ENCODE results near the gene PSTPIP1. TPM values are rescaled to one million over a fixed set of nuclear protein-coding genes. Genes with fewer than 3 reads are reported as not detected.

PSTPIP1 gene
- total RNA-seq, 1 experiment from 2014 or later, result 1.2 TPM

DNA sequence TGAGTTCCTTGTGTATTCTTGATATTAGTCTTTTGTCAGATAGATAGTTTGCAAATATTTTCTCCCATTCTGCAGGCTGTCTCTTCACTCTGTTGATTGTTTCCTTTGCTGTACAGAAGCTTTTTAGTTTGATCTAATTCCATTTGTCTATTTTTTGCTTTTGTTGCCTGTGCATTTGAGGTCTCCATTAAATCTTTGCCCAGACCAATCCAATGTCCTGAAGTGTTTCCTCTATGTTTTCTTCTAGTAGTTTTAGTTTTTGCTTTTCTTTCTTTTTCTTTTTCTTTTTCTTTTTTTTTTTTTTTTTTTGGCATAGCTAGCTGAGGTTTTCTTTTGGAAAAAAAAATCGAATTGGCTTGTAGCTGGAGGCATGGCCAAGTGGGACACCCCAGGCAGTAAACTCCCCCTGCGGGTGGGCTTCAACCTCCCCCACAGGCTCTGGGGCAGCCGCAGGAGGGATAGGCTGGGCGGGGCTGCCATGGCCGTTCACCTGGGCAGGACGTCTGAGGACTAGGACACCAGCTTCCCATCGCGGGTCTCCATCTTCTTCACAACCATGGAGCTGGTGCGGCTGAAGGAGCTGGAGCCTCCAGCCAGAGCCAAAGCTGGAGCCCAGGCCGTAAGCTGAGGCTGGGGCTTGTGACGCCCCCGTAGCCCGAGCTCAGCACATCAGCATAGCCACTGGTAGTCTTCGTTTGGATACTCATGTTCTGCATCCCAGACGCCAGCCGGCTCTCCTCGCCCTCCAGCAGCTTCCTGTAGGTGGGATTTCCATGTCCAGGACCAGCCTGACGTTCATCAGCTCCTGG, 16.2 kb upstream of the PSTPIP1 start:
- no peaks in the 10 kb centered on the region for H3K9me3 Mint-ChIP-seq (ENCODE audit: unreplicated experiment)
- CTCF ChIA-PET, result no interaction called here
- no peaks in the 10 kb centered on the region for H3K27me3 Mint-ChIP-seq (ENCODE audit: insufficient read depth, unreplicated experiment)
- no peak overlapping the region for H3K4me3 Mint-ChIP-seq (ENCODE audit: unreplicated experiment)
- TF ChIP-seq, protein P1, sequence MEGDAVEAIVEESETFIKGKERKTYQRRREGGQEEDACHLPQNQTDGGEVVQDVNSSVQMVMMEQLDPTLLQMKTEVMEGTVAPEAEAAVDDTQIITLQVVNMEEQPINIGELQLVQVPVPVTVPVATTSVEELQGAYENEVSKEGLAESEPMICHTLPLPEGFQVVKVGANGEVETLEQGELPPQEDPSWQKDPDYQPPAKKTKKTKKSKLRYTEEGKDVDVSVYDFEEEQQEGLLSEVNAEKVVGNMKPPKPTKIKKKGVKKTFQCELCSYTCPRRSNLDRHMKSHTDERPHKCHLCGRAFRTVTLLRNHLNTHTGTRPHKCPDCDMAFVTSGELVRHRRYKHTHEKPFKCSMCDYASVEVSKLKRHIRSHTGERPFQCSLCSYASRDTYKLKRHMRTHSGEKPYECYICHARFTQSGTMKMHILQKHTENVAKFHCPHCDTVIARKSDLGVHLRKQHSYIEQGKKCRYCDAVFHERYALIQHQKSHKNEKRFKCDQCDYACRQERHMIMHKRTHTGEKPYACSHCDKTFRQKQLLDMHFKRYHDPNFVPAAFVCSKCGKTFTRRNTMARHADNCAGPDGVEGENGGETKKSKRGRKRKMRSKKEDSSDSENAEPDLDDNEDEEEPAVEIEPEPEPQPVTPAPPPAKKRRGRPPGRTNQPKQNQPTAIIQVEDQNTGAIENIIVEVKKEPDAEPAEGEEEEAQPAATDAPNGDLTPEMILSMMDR (IDR thresholded peaks at IDR 0.05; ENCODE audit: unreplicated experiment), result no peak
- DNase-seq (ENCODE audit: unreplicated experiment), result no peak
- intact Hi-C loops (cut with micrococcal nuclease), result no loop called here
- no peak overlapping the region for H3K27ac Mint-ChIP-seq (ENCODE audit: low read depth, unreplicated experiment)
- POLR2A ChIA-PET, result no interaction called here
- H3K4me1 Mint-ChIP-seq (ENCODE audit: insufficient read depth, unreplicated experiment), result no peaks in the 10 kb centered on the region
- no peaks in the 10 kb centered on the region for H3K36me3 Mint-ChIP-seq (ENCODE audit: insufficient read depth, unreplicated experiment)
- BruUV-seq (replicated peaks), result no TSS peak

DNA sequence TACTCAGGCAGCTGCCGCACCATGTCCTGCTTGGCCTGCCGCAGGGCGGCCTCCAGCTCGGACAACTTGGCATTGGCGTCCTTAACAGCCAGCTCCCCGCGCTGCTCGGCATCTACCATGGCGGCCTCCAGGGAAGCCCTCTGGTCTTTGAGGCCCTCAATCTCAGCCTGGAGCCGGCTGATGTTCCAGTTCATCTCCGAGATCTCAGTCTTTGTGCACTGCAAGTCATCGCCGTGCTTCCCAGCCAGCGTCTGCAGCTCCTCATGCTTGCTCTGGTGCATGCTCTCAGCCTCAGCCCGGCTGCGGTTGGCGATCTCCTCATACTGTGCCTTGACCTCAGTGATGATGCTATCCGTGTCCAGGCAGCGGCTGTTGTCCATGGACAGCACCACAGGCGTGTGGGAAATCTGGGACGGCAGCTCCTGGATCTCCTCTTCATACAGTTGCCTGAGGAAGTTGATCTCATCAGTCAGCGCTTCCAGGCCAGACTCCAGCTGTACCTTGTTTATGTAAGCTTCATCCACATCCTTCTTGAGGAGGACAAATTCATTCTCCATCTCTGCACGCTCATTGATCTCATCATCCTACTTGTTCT, 15.5 kb upstream of the PSTPIP1 start:
- TF ChIP-seq, protein P1 (IDR thresholded peaks at IDR 0.05; ENCODE audit: unreplicated experiment), result no peak
- no peak for DNase-seq (ENCODE audit: unreplicated experiment)
- Mint-ChIP-seq H3K27ac (ENCODE audit: low read depth, unreplicated experiment) (no peak overlapping the region), H3K4me1 (ENCODE audit: insufficient read depth, unreplicated experiment) (no peaks in the 10 kb centered on the region), H3K4me3 (ENCODE audit: unreplicated experiment) (no peak overlapping the region), H3K9me3 (ENCODE audit: unreplicated experiment) (no peaks in the 10 kb centered on the region), H3K27me3 (ENCODE audit: insufficient read depth, unreplicated experiment) (no peaks in the 10 kb centered on the region), H3K36me3 (ENCODE audit: insufficient read depth, unreplicated experiment) (no peaks in the 10 kb centered on the region)
- POLR2A ChIA-PET, result interaction anchor here (0.6 kb wide), 1 partner anchor 201 kb away, joined by 3 read pairs; no protein-coding TSS in a partner anchor
- CTCF ChIA-PET, result no interaction called here
- intact Hi-C loops (cut with micrococcal nuclease), result no loop called here
- BruUV-seq (replicated peaks), result no TSS peak

DNA sequence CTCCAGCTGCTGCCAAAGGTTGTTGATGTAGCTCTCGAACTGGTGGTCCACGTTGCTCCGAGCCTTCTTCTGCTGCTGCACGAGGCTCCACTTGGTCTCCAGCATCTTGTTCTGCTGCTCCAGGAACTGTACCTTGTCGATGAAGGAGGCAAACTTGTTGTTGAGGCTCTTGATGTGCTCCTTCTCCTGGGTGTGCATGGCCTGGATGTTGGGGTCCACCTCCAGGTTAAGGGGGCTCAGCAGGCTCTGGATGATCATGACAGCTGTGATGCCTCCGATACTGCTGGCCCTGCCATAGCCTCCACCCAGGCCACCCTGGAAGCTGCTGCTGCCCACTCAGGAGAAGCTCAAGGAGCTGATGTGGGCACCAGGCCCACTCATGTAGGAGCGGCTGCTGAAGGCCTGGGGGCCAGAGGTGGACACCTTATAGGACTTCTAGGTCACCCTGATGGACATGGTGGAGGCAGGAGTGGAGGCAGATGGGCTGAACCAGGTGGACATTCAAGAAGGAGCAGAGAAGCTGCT, 14.9 kb upstream of the PSTPIP1 start:
- POLR2A ChIA-PET, result interaction anchor here (0.6 kb wide), 2 partner anchors 188 to 200 kb away, joined by 3 read pairs; no protein-coding TSS in a partner anchor
- CTCF ChIA-PET, result interaction anchor here (1.2 kb wide), 1 partner anchor 127 kb away, joined by 4 read pairs; no protein-coding TSS in a partner anchor
- H3K36me3 Mint-ChIP-seq (ENCODE audit: insufficient read depth, unreplicated experiment), result no peaks in the 10 kb centered on the region
- no peak overlapping the region for H3K27ac Mint-ChIP-seq (ENCODE audit: low read depth, unreplicated experiment)
- H3K27me3 Mint-ChIP-seq (ENCODE audit: insufficient read depth, unreplicated experiment), result no peaks in the 10 kb centered on the region
- TF ChIP-seq, protein P1 (IDR thresholded peaks at IDR 0.05; ENCODE audit: unreplicated experiment), result no peak
- intact Hi-C loops (cut with micrococcal nuclease), result no loop called here
- DNase-seq (ENCODE audit: unreplicated experiment), result no peak
- no TSS peak for BruUV-seq (replicated peaks)
- H3K9me3 Mint-ChIP-seq (ENCODE audit: unreplicated experiment), result no peaks in the 10 kb centered on the region
- no peak overlapping the region for H3K4me3 Mint-ChIP-seq (ENCODE audit: unreplicated experiment)
- H3K4me1 Mint-ChIP-seq (ENCODE audit: insufficient read depth, unreplicated experiment), result no peaks in the 10 kb centered on the region

DNA sequence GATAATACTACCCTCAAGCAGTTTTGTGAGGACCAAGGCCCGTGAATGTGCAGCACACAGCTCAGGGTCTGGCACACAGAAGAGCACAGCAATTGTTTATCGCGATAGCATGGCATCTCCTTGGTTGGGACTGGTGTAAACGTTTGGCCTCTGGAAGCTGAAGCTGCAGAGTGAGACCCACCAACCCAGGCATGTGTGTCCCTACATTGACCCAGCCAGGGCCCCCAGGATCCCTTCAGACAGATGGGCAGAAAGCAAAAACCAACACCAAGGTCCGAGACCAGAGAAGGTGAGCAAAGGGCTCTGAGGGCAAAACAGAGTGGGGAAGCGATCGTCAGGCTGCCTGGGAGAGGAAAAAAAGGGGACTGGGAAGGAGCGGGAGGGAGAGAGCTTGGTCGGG, 12.6 kb upstream of the PSTPIP1 start:
- no peaks in the 10 kb centered on the region for H3K36me3 Mint-ChIP-seq (ENCODE audit: insufficient read depth, unreplicated experiment)
- no peak overlapping the region for H3K27ac Mint-ChIP-seq (ENCODE audit: low read depth, unreplicated experiment)
- no peak for DNase-seq (ENCODE audit: unreplicated experiment)
- intact Hi-C loops (cut with micrococcal nuclease), result no loop called here
- ChIA-PET CTCF (no interaction called here), POLR2A (no interaction called here)
- no peaks in the 10 kb centered on the region for H3K9me3 Mint-ChIP-seq (ENCODE audit: unreplicated experiment)
- no peaks in the 10 kb centered on the region for H3K27me3 Mint-ChIP-seq (ENCODE audit: insufficient read depth, unreplicated experiment)
- H3K4me1 Mint-ChIP-seq (ENCODE audit: insufficient read depth, unreplicated experiment), result no peaks in the 10 kb centered on the region
- BruUV-seq (replicated peaks), result no TSS peak
- no peak overlapping the region for H3K4me3 Mint-ChIP-seq (ENCODE audit: unreplicated experiment)
- TF ChIP-seq, protein P1 (IDR thresholded peaks at IDR 0.05; ENCODE audit: unreplicated experiment), result no peak
